PC-3 (cell line): ENCODE results near the gene TGFB3. TPM values are rescaled to one million over a fixed set of nuclear protein-coding genes. Genes with fewer than 3 reads are reported as not detected.

ENCODE experiments used
- ATAC-seq: fragments of 200-7000 bp; cut with Tn5 transposase; 2 replicates; pipeline ENCODE4 v1.9.1; 2020; ENCODE audit warnings: mild to moderate bottlenecking, moderate library complexity
- BruUV-seq: library from RNA; stranded (reverse); fragments of 400-500 nt; replicated peaks from 2 replicates; lab custom pipeline; 2021; lab: Mats Ljungman, UMichigan
- CTCF ChIA-PET: fragments of 300-600 bp; sonication (Branson Sonifier 250); formaldehyde crosslinking; loops from one replicate; lab custom pipeline; 2022; ENCODE audit warnings: antibody characterized with exemption; lab: Charles Lee
- POLR2A ChIA-PET: fragments of 300-600 bp; sonication (Branson Sonifier 250); formaldehyde crosslinking; loops from one replicate; lab custom pipeline; 2022; ENCODE audit warnings: antibody characterized with exemption; ENCODE audit not compliant: unreplicated experiment; lab: Charles Lee
- DNase-seq: peaks from one replicate; pipeline ENCODE4 v3.0.0-alpha.2; 2015
- H2AFZ ChIP-seq: fragments of 300-600 bp; sonication (generic); 2 replicates; pipeline ENCODE4 v1.6.0; 2016; ENCODE audit warnings: antibody characterized with exemption, low read length
- H3F3A ChIP-seq: fragments of 300-600 bp; sonication (generic); one replicate; pipeline ENCODE4 v1.6.0; 2017; ENCODE audit warnings: antibody characterized with exemption, low read length, control low read depth, mild to moderate bottlenecking; ENCODE audit not compliant: unreplicated experiment
- H3K27ac ChIP-seq: fragments of 300-600 bp; sonication (generic); 2 replicates; pipeline ENCODE4 v1.5.1; 2016; ENCODE audit warnings: mild to moderate bottlenecking, low read length
- H3K27me3 ChIP-seq: fragments of 300-600 bp; sonication (generic); 2 replicates; pipeline ENCODE4 v1.6.1; 2016; ENCODE audit warnings: low read length, mixed read lengths
- H3K36me3 ChIP-seq: fragments of 300-600 bp; sonication (generic); 2 replicates; pipeline ENCODE4 v1.6.1; 2016; ENCODE audit warnings: low read depth, mixed run types, low read length, mixed read lengths
- H3K4me1 ChIP-seq: fragments of 300-600 bp; sonication (generic); 2 replicates; pipeline ENCODE4 v1.5.1; 2016; ENCODE audit warnings: low read length; ENCODE audit not compliant: insufficient read depth
- H3K4me2 ChIP-seq: fragments of 300-600 bp; sonication (generic); 2 replicates; pipeline ENCODE4 v1.6.0; 2016; ENCODE audit warnings: low read length
- H3K4me3 ChIP-seq: fragments of 300-600 bp; sonication (generic); 2 replicates; pipeline ENCODE4 v1.5.1; 2016; ENCODE audit warnings: mild to moderate bottlenecking, low read length, mixed read lengths
- H3K79me2 ChIP-seq: fragments of 300-600 bp; sonication (generic); 2 replicates; pipeline ENCODE4 v1.6.1; 2017; ENCODE audit warnings: low read length, mixed read lengths
- H3K9ac ChIP-seq: fragments of 300-600 bp; sonication (generic); 2 replicates; pipeline ENCODE4 v1.6.0; 2016; ENCODE audit warnings: mild to moderate bottlenecking, low read length
- H3K9me2 ChIP-seq: fragments of 300-600 bp; sonication (generic); replicated peaks from 2 replicates; pipeline ENCODE4 v1.6.1; 2016; ENCODE audit warnings: mixed run types, low read length, mixed read lengths
- H3K9me3 ChIP-seq: fragments of 300-600 bp; sonication (generic); 2 replicates; pipeline ENCODE4 v1.6.1; 2016; ENCODE audit warnings: low read length, mixed read lengths
- H4K20me1 ChIP-seq: fragments of 300-600 bp; sonication (generic); 2 replicates; pipeline ENCODE4 v1.6.1; 2016; ENCODE audit warnings: low read length, mixed read lengths
- EZH2 ChIP-seq: fragments of 300-600 bp; sonication (generic); IDR thresholded peaks from one replicate; pipeline ENCODE4 v1.6.1; 2017; ENCODE audit warnings: antibody characterized with exemption, mild to moderate bottlenecking, low read length; ENCODE audit not compliant: unreplicated experiment
- EZH2phosphoT487 ChIP-seq: fragments of 300-600 bp; sonication (generic); IDR thresholded peaks from 2 replicates; pipeline ENCODE4 v1.6.1; 2018; ENCODE audit warnings: mild to moderate bottlenecking, antibody characterized with exemption, low read length, borderline replicate concordance
- intact Hi-C: fragments of 100-400 bp; cut with micrococcal nuclease; formaldehyde crosslinking; loops from 2 replicates; pipeline ENCODE4 v1.9.0; 2023
- total RNA-seq: library from RNA; depleted of rRNA; stranded (reverse); fragments of >200 nt; gene quantifications from 2 replicates; pipeline ENCODE4 v1.2.3, GENCODE V29; 2014
- TF ChIP-seq, protein P1 (sequence below): fragments of 300-600 bp; sonication (generic); conservative IDR thresholded peaks from 2 replicates; pipeline ENCODE4 v1.5.1; 2017; ENCODE audit warnings: antibody characterized with exemption, low read depth, mild to moderate bottlenecking, low read length

The TGFB3 gene
- total RNA-seq, 1 experiment from 2014 or later: 10.2 TPM

GRCh38 chr14:75934998-75935628, 46.7 kb downstream of the TGFB3 start:
- Histone ChIP-seq H3K79me2 (no peaks in the 10 kb centered on the region), H3K4me1 (peaks cover 8% of the 10 kb centered on the region), H3K27ac (no peak overlapping the region), H2AFZ (no peak overlapping the region), H3K4me3 (no peak overlapping the region), H3K4me2 (no peak overlapping the region), H3K9ac (no peak overlapping the region), H3K9me2 (no peaks in the 10 kb centered on the region), H3K27me3 (no peaks in the 10 kb centered on the region), H4K20me1 (no peaks in the 10 kb centered on the region), H3F3A (no peaks in the 10 kb centered on the region), H3K36me3 (no peaks in the 10 kb centered on the region), H3K9me3 (no peaks in the 10 kb centered on the region)
- intact Hi-C loops: no loop called here
- ChIA-PET CTCF (no interaction called here), POLR2A (no interaction called here)
- no peak for ATAC-seq
- TF ChIP-seq EZH2 (no peak), EZH2phosphoT487 (no peak)
- TF ChIP-seq, protein P1, sequence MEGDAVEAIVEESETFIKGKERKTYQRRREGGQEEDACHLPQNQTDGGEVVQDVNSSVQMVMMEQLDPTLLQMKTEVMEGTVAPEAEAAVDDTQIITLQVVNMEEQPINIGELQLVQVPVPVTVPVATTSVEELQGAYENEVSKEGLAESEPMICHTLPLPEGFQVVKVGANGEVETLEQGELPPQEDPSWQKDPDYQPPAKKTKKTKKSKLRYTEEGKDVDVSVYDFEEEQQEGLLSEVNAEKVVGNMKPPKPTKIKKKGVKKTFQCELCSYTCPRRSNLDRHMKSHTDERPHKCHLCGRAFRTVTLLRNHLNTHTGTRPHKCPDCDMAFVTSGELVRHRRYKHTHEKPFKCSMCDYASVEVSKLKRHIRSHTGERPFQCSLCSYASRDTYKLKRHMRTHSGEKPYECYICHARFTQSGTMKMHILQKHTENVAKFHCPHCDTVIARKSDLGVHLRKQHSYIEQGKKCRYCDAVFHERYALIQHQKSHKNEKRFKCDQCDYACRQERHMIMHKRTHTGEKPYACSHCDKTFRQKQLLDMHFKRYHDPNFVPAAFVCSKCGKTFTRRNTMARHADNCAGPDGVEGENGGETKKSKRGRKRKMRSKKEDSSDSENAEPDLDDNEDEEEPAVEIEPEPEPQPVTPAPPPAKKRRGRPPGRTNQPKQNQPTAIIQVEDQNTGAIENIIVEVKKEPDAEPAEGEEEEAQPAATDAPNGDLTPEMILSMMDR: no peak
- DNase-seq: no peak
- BruUV-seq: no TSS peak

GRCh38 chr14:75933712-75934296, 48.0 kb downstream of the TGFB3 start:
- Histone ChIP-seq H3K4me3 (no peak overlapping the region), H3K27ac (no peak overlapping the region), H3K9me2 (no peaks in the 10 kb centered on the region), H3K79me2 (no peaks in the 10 kb centered on the region), H3F3A (no peaks in the 10 kb centered on the region), H3K9me3 (no peaks in the 10 kb centered on the region), H3K36me3 (no peaks in the 10 kb centered on the region), H4K20me1 (no peaks in the 10 kb centered on the region), H3K27me3 (no peaks in the 10 kb centered on the region), H3K9ac (no peak overlapping the region), H3K4me2 (no peak overlapping the region), H2AFZ (no peak overlapping the region), H3K4me1 (peaks cover 4% of the 10 kb centered on the region)
- CTCF ChIA-PET: no interaction called here
- TF ChIP-seq EZH2phosphoT487: no peak
- TF ChIP-seq, protein P1: no peak
- no peak for TF ChIP-seq EZH2
- POLR2A ChIA-PET: no interaction called here
- no TSS peak for BruUV-seq
- intact Hi-C loops: no loop called here
- ATAC-seq (no peak), DNase-seq (no peak)

DNA sequence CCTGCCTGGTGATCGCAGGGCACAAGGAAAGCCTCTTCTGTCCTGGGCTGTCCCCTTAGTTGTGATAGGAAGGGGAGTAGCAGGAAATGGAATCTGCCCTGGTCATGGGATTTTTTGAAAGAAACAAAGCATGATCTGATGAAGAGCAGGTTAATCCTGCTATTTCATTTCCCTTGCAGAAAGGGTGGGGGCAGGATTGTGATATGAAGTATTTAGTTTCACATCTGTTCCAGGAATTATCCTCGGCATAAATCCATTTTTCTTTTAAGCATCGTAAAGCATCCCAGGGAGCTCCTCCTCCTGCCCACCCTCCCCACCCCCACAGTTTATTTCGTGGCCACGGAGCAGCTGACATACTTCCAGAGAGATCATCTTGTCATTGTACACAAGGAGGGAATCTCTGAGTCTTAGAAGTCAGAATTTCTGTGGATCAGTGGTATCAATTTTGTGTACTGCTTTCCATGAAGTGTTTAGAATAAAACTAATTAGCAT, 53.1 kb downstream of the TGFB3 start:
- Histone ChIP-seq H3K4me1 (no peaks in the 10 kb centered on the region), H3K4me3 (no peak overlapping the region), H3K36me3 (no peaks in the 10 kb centered on the region), H4K20me1 (no peaks in the 10 kb centered on the region), H3K79me2 (no peaks in the 10 kb centered on the region), H3K9me2 (no peaks in the 10 kb centered on the region), H3F3A (no peaks in the 10 kb centered on the region), H3K27me3 (no peaks in the 10 kb centered on the region), H3K4me2 (no peak overlapping the region), H2AFZ (no peak overlapping the region), H3K27ac (no peak overlapping the region), H3K9me3 (no peaks in the 10 kb centered on the region), H3K9ac (no peak overlapping the region)
- TF ChIP-seq EZH2: no peak
- no TSS peak for BruUV-seq
- CTCF ChIA-PET: no interaction called here
- POLR2A ChIA-PET: no interaction called here
- DNase-seq (no peak), ATAC-seq (no peak)
- intact Hi-C loops: no loop called here
